Activated T-cell treated with anti-CD3 and anti-CD28 coated beads for 48 hours (primary cell): ENCODE results near the gene ZBTB32.
"Not testable (repeated sequence)": the region's sequence is repeated elsewhere in the genome, so short reads cannot be mapped to it uniquely, and the experiment has no call there.

ENCODE experiments used
- DNase-seq: peaks from one replicate; pipeline ENCODE4 v3.0.0-alpha.2; 2020; ENCODE audit warnings: low read depth

ZBTB32 gene

DNA sequence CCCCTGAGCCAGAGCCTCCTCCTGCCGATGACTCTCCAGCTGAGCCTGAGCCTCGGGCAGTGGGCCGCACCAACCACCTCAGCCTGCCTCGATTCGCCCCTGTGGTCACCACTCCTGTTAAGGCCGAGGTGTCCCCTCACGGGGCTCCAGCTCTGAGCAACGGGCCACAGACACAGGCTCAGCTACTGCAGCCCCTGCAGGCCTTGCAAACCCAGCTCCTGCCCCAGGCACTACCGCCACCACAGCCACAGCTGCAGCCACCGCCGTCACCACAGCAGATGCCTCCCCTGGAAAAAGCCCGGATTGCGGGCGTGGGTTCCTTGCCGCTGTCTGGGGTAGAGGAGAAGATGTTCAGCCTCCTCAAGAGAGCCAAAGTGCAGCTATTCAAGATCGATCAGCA is 17.0 kb downstream of the ZBTB32 start:
- DNase-seq, result no peak

DNA sequence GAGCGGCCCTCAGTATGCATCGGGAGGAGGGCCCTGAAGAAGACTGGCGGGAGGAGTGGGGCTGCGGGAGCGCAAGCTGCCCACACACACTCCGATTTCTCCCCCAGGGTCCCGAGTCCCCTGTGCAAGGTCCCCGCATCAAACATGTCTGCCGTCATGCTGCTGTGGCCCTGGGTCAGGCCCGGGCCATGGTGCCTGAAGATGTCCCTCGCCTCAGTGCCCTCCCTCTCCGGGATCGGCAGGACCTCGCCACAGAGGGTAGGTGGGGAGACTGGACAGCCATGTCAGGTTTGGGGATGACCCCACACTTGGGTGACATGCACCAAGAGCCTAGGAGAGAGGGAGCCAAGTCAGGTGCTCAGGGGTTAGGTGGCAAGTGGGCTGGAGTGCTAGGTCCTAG is 18.1 kb downstream of the ZBTB32 start:
- DNase-seq, result no peak

DNA sequence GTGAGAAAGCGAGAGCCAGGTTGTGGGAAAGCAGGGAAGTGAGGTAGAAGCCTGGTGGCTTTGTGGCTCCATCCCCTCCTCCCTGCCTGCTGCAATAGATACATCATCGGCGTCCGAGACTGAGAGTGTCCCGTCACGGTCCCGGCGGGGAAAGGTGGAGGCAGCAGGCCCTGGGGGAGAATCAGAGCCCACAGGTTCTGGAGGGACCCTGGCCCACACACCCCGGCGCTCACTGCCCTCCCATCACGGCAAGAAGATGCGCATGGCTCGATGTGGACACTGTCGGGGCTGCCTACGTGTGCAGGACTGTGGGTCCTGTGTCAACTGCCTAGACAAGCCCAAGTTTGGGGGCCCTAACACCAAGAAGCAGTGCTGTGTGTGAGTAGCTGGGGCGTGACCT is 18.5 kb downstream of the ZBTB32 start:
- no peak for DNase-seq

DNA sequence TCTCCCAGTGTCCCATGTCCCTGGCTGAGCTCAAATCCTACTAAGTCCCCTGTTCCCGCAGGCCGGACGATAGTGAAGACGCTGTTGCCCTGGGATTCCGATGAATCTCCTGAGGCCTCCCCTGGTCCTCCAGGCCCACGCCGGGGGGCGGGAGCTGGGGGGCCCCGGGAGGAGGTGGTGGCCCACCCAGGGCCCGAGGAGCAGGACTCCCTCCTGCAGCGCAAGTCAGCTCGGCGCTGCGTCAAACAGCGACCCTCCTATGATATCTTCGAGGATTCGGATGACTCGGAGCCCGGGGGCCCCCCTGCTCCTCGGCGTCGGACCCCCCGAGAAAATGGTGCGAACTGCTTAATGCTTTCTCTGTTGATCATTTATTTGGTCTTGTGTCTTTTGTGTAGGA is 19.3 kb downstream of the ZBTB32 start:
- DNase-seq, result no peak

DNA sequence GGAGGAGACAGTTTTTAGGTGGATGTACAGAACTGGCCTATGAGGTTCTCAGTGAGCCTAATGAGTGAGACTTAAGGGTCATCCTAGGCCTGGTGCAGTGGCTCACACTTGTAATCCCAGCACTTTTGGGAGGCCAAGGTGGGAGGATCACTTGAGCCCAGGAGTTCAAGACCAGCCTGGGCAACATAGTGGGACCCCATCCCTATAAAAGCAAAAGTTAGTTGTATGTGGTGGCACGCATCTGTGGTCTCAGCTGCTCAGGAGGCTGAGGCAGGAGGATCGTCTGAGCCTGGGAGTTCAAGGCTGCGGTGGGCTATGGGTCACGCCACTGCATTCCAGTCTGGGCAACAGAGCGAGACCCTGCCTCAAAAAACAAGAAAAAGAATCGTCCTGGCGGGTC is 19.8 kb downstream of the ZBTB32 start:
- DNase-seq, result not testable (repeated sequence)

DNA sequence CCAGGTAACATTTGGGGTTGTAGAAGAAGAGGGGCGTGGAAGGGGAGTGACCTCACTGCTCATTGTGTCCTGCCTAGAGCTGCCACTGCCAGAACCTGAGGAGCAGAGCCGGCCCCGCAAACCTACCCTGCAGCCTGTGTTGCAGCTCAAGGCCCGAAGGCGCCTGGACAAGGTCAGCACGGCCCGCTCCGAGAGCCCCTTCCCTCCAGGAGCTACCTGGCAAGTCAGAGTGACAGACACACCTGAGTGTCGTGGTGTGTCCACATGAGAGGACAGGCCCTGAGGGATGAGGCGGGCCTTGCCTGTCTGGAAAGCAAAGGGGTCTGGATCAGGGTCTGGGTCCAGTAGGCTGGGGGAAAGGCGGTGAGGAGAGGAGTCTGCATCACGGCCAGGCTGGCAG is 20.2 kb downstream of the ZBTB32 start:
- DNase-seq, result no peak

DNA sequence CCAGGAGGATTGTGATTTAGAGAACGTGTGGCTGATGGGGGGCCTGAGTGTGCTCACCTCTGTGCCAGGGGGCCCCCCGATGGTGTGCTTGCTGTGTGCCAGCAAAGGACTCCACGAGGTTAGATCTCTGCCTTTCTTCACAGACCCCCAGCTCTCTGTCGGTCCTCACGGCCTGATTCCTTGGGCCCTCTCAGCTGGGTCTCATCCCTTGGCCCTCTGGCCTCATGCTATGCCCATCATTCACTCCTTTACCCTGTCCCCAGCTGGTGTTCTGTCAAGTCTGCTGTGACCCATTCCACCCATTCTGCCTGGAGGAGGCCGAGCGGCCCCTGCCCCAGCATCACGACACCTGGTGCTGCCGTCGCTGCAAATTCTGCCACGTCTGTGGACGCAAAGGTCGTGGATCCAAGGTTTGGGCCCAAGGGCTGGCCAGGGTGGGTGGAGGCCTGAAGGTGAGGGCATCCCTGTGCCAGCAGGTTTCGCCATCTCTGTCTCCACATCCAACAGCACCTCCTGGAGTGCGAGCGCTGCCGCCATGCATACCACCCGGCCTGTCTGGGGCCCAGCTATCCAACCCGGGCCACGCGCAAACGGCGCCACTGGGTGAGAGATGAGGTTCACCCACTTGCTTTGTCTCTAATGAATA is 21.0 kb downstream of the ZBTB32 start:
- DNase-seq, result no peak

DNA sequence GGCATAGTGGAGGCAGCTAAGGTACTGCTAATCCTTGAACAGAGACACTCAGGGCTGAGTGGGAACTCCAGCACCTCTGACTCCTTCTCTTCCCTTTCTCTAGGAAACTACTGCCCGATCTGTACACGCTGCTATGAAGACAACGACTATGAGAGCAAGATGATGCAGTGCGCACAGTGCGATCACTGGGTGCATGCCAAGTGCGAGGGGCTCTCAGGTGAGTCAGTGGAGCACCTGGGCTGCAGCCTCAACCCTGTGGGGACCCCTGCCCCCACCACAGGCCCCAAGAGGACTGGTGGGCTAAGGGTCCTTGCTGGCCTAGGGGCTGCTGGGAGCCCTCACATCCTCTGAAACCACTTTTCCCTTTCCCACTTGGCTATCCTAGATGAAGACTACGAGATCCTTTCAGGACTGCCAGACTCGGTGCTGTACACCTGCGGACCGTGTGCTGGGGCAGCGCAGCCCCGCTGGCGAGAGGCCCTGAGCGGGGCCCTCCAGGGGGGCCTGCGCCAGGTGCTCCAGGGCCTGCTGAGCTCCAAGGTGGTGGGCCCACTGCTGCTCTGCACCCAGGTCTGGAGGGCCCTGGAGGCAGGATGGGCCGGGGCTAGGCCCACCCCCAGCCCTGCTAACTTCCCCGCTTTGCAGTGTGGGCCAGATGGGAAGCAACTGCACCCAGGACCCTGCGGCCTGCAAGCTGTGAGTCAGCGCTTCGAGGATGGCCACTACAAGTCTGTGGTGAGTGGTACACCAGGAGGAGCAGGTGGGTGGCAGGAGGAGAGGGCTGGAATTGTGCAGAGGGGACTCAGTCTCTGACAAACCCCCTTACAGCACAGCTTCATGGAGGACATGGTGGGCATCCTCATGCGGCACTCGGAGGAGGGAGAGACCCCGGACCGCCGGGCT is 22.9 kb downstream of the ZBTB32 start:
- DNase-seq, result no peak

DNA sequence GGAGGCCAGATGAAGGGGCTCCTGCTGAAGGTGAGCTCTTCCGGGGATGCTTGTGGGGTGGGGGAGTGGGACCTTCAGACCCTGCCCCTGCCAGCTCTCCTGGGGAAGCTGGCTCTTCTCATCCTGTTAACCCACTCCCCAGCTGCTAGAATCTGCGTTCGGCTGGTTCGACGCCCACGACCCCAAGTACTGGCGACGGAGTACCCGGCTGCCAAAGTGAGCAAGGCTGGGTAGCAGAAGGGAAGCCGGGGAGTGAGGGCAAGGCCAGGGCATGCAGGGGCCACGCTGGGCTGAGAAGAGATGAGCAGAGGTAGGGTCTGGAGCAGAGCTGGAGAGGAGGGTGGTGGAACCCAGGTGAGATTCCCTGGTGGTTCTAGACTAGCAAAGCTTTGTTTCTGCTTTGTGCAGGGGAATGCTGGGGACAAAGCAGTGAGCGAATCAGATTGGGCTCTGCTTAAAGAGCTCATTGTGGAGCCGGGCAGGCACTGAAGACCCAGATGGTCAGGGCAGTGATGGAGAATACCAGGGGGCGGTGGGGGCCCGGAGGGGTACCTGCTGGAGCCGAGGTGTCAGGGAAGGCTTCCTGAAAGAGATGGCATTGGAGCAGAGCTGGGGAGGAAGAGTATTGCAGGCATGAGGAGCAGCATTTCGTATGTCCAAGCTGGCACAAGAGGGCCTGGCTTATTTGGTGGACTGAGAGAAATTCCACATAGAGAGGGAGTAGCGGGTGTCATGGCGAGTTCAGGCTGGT is 23.8 kb downstream of the ZBTB32 start:
- DNase-seq, result no peak

DNA sequence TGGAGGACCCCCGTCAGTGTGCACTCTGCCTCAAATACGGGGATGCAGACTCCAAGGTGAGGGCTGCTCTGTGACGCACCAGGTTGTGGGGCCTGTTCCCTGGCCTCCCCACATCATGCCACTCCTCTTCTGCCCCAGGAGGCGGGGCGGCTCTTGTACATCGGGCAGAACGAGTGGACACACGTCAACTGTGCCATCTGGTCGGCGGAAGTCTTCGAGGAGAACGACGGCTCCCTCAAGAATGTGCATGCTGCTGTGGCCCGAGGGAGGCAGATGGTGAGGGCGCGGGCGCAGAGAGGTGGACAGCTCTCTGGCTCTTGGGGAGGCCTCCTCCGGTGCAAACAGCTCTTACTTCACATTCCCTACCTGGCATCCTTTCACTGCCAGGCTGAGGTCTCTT is 24.7 kb downstream of the ZBTB32 start:
- DNase-seq, result no peak

DNA sequence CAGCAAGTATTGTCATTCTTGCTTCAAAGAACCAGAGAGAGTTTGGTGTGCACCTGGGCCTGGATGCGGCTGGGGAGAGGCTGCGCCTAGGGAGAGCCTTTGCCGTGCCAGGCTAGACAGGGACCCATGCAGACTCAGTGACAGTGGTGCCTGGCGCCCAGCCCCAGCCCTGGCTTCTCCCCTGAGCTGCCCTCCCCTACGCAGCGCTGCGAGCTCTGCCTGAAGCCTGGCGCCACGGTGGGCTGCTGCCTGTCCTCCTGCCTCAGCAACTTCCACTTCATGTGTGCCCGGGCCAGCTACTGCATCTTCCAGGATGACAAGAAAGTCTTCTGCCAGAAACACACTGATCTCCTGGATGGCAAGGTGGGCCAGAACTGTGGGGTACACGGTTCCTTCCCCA is 25.4 kb downstream of the ZBTB32 start:
- DNase-seq, result no peak

DNA sequence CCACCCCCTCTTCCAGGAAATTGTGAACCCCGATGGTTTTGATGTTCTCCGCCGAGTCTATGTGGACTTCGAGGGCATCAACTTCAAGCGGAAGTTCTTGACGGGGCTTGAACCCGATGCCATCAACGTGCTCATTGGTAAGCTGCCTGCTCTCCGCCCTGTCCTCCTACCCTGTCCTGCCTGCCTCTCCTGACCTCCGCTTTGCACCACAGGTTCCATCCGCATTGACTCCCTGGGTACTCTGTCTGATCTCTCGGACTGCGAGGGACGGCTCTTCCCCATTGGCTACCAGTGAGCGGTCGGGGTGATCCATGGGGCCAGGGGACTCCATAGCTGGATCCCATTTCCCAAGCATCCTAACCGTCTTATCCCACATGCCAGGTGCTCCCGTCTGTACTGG is 26.0 kb downstream of the ZBTB32 start:
- DNase-seq, result no peak

DNA sequence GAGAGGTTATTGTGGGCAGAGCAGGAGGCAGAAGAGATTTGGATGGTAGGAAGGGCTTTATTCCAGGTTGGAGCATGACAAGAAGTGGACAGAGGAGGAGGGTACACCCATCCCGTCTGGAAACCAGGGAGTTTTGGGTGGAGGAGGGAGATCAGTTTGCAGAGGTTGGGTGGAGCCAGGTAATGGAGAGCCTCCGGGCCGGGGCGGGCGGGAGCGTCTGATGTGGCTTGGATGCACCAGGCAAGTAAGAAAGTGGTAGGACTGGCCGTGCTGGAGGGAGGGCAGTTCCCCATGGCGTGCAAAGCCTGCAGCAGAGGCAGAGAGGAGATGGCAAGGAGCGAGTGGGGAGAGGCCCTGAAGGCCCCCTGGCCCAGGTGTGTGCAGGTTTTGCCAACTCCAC is 27.0 kb downstream of the ZBTB32 start:
- no peak for DNase-seq

DNA sequence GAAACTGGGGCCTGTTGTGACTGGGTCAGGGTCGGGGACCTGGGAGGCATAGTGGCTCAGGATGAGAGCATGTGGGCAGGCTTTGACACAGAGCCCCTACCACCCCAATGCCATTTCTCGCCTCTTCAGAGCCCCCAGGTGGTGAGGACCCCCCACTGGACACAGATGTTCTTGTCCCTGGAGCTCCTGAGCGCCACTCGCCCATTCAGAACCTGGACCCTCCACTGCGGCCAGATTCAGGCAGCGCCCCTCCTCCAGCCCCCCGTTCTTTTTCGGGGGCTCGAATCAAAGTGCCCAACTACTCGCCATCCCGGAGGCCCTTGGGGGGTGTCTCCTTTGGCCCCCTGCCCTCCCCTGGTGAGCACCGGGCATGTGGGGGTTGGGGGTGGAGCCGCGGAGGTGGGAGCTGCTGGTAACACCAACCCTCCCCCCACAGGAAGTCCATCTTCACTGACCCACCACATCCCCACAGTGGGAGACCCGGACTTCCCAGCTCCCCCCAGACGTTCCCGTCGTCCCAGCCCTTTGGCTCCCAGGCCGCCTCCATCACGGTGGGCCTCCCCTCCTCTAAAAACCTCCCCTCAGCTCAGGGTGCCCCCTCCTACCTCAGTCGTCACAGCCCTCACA is 27.5 kb downstream of the ZBTB32 start:
- no peak for DNase-seq

DNA sequence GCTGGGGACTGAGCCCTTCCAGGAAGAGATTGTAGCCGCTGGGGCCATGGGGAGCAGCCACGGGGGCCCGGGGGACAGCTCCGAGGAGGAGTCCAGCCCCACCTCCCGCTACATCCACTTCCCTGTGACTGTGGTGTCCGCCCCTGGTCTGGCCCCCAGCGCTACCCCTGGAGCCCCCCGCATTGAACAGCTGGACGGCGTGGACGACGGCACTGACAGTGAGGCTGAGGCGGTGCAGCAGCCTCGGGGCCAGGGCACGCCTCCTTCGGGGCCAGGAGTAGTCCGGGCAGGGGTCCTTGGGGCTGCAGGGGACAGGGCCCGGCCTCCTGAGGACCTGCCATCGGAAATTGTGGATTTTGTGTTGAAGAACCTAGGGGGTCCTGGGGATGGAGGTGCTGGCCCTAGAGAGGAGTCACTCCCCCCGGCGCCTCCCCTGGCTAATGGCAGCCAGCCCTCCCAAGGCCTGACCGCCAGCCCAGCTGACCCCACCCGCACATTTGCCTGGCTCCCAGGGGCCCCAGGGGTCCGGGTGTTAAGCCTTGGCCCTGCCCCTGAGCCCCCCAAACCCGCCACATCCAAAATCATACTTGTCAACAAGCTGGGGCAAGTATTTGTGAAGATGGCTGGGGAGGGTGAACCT is 28.3 kb downstream of the ZBTB32 start:
- no peak for DNase-seq

DNA sequence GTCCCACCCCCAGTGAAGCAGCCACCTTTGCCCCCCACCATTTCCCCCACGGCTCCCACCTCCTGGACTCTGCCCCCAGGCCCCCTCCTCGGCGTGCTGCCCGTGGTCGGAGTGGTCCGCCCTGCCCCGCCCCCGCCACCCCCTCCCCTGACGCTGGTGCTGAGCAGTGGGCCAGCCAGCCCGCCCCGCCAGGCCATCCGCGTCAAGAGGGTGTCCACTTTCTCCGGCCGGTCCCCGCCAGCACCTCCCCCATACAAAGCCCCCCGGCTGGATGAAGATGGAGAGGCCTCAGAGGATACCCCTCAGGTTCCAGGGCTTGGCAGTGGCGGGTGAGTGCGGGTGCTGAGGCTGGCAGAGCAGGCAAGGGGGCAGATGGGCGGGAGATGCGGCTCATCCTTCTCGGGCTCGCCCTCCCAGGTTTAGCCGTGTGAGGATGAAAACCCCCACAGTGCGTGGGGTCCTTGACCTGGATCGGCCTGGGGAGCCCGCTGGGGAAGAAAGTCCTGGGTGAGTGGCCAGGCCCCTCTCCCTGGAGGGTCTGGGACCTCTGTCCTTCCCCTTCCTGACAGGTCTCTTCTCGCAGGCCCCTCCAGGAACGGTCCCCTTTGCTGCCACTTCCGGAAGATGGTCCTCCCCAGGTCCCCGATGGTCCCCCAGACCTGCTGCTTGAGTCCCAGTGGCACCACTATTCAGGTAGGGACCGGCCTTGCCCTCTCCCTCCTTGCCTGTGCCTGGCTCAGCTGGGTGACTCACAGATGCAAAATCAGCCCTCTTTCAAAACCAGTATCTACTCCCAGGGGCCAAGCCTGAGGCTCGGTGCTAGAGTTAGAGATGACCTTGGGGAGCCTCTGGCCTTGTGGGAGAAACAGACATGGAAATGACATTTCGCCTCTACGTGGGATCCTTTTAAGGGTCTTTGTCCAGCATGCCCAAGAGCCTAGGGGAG is 29.1 kb downstream of the ZBTB32 start:
- no peak for DNase-seq

DNA sequence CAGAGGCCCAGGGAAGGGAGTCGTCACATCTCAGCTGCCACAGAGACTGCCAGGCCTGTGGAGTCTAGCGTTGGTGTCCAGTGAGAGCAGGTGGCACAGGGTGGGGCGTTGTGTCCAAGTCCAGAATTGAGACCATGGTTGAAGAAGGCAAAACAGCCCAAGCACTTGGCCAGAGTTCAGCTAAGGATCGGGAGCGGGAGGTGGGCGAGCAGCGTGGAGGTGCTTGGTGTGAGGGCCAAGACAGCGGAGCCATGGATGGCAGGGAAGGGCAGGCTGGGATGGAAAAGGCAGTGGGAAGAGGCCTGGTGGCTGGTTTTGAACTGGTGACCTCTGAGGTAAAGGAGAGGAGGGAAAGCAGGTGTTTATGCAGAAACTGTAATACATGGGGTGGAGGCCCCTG is 29.9 kb downstream of the ZBTB32 start:
- no peak for DNase-seq

DNA sequence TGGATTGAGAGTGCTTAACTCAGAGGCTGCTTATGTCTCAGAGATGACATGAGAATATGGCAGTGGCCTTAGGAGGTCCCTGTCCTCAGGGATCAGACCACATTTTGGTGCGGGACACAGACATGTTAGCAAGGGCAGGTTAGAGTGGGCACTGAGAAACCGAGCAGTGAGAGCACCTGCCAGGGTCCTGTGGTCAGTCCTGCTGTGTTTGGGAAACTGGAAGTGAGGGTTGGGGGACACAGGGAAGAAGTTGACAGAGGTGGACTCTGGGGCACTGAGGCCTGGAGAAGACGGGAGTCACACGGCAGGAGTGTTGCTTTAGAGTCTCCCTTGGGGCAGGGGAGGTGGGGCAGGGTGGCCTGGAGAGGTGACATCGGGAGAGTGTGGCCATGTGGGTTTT is 30.5 kb downstream of the ZBTB32 start:
- no peak for DNase-seq

DNA sequence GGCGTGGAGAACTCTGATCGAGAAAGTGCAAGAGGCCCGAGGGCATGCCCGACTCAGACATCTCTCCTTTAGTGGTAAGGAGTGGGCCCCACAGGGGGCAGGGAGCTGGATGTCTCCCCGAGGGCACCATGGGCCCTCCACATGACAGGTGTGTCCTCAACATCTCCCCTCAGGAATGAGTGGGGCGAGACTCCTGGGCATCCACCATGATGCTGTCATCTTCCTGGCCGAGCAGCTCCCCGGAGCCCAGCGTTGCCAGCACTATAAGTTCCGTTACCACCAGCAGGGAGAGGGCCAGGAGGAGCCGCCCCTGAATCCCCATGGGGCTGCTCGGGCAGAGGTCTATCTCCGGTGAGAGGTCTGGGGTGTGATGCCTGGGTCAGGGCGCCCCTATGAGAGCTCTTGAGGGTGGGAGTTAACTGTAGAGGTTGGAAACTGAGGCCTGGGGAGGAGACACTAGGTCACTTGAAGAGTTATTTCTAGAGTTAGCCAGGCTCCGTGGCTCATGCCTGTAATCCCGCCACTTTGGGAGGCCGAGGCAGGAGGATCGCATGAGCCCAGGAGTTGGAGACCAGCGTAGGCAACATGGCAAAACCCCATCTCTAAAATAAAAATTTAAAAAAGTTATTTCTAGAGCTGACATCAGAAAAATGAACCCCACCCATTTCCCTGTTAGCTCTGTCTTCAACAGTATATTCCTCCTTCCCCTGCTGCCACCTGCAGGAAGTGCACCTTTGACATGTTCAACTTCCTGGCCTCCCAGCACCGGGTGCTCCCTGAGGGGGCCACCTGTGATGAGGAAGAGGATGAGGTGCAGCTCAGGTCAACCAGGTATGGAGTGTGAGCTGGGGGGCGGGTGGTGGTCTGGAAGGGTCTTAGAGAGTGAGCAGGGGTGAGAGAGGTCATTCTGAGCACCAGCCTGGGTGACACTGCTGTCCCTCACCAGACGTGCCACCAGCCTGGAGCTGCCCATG is 32.8 kb downstream of the ZBTB32 start:
- DNase-seq, result no peak
